ENCODE data around the gene CES1. TPM values are rescaled to one million over a fixed set of nuclear protein-coding genes. Genes with fewer than 3 reads are reported as not detected.

CES1 gene
- total and polyA plus RNA-seq, 4 donors = 61.8 to 598 (median 166) TPM

GRCh38 chr16:55812951-55813350 is 19.9 kb downstream of the CES1 start:
- Histone ChIP-seq H3K4me3 (no peak overlapping the region), H3K36me3 (ENCODE audit: control insufficient read depth in 4 of 4, insufficient read depth in 4 of 4, low read length in 4 of 4) (peaks cover 0 to 43% (median 10%) of the 10 kb centered on the region in 4 donors), H3K27ac (ENCODE audit: low read depth in 1 of 2, low read length in 1 of 2) (no peak overlapping the region), H3K4me1 (ENCODE audit: control insufficient read depth in 5 of 5, insufficient read depth in 5 of 5, low read length in 5 of 5) (no peaks in the 10 kb centered on the region), H3K9me3 (ENCODE audit: control insufficient read depth in 4 of 4, insufficient read depth in 3 of 4, low read length in 3 of 4) (peaks cover 0 to 4% (median 0%) of the 10 kb centered on the region in 4 donors), H3K9ac (ENCODE audit: insufficient read depth in 1 of 2, low read length in 2 of 2) (no peak overlapping the region), H3K27me3 (ENCODE audit: control insufficient read depth in 3 of 3, insufficient read depth in 3 of 3, low read length in 2 of 3) (peaks cover 0 to 9% (median 3%) of the 10 kb centered on the region in 3 donors)
- no peak for TF ChIP-seq CTCF (IDR thresholded peaks at IDR 0.05; ENCODE audit: control extremely low read depth, extremely low read depth)
- no peak for ATAC-seq (ENCODE audit: insufficient read depth, low FRiP score)
- no peak for DNase-seq
- whole genome bisulfite sequencing, 2 donors = 48 to 76% methylated on average over 2 of the region's 2 CpGs

- no peaks in the 10 kb centered on the region for H3K4me1 ChIP-seq (ENCODE audit: control insufficient read depth in 5 of 5, insufficient read depth in 5 of 5, low read length in 5 of 5)
- no peak overlapping the region for H3K9ac ChIP-seq (ENCODE audit: insufficient read depth in 1 of 2, low read length in 2 of 2)
- no peaks in the 10 kb centered on the region for H3K9me3 ChIP-seq (ENCODE audit: control insufficient read depth in 4 of 4, insufficient read depth in 3 of 4, low read length in 3 of 4)
- peaks cover 0 to 32% (median 6%) of the 10 kb centered on the region in 4 donors for H3K36me3 ChIP-seq (ENCODE audit: control insufficient read depth in 4 of 4, insufficient read depth in 4 of 4, low read length in 4 of 4)
- WGBS, 2 donors = 57 to 72% methylated on average over 4 of the region's 4 CpGs
- H3K4me3 ChIP-seq = no peak overlapping the region
- DNase-seq = no peak
- TF ChIP-seq CTCF (IDR thresholded peaks at IDR 0.05; ENCODE audit: control extremely low read depth, extremely low read depth) = no peak
- no peak overlapping the region for H3K27ac ChIP-seq (ENCODE audit: low read depth in 1 of 2, low read length in 1 of 2)
- peaks cover 0 to 9% (median 0%) of the 10 kb centered on the region in 3 donors for H3K27me3 ChIP-seq (ENCODE audit: control insufficient read depth in 3 of 3, insufficient read depth in 3 of 3, low read length in 2 of 3)
- ATAC-seq (ENCODE audit: insufficient read depth, low FRiP score) = no peak
Measured at GRCh38 chr16:55811811-55812210, 21.1 kb downstream of the CES1 start.

GRCh38 chr16:55810451-55810961 is 22.4 kb downstream of the CES1 start:
- no peak for TF ChIP-seq CTCF (IDR thresholded peaks at IDR 0.05; ENCODE audit: control extremely low read depth, extremely low read depth)
- ATAC-seq (ENCODE audit: insufficient read depth, low FRiP score) (no peak), DNase-seq (no peak)
- Histone ChIP-seq H3K27ac (ENCODE audit: low read depth in 1 of 2, low read length in 1 of 2) (no peak overlapping the region), H3K36me3 (ENCODE audit: control insufficient read depth in 4 of 4, insufficient read depth in 4 of 4, low read length in 4 of 4) (peaks cover 0 to 25% (median 6%) of the 10 kb centered on the region in 4 donors), H3K9me3 (ENCODE audit: control insufficient read depth in 4 of 4, insufficient read depth in 3 of 4, low read length in 3 of 4) (no peaks in the 10 kb centered on the region), H3K9ac (ENCODE audit: insufficient read depth in 1 of 2, low read length in 2 of 2) (no peak overlapping the region), H3K4me3 (no peak overlapping the region), H3K27me3 (ENCODE audit: control insufficient read depth in 3 of 3, insufficient read depth in 3 of 3, low read length in 2 of 3) (peaks cover 0 to 7% (median 0%) of the 10 kb centered on the region in 3 donors), H3K4me1 (ENCODE audit: control insufficient read depth in 5 of 5, insufficient read depth in 5 of 5, low read length in 5 of 5) (no peaks in the 10 kb centered on the region)
- 76 to 84% methylated on average over 8 of the region's 8 CpGs for WGBS, 2 donors

GRCh38 chr16:55809851-55810250 is 23.0 kb downstream of the CES1 start:
- Histone ChIP-seq H3K9me3 (ENCODE audit: control insufficient read depth in 4 of 4, insufficient read depth in 3 of 4, low read length in 3 of 4) (no peaks in the 10 kb centered on the region), H3K4me3 (no peak overlapping the region), H3K36me3 (ENCODE audit: control insufficient read depth in 4 of 4, insufficient read depth in 4 of 4, low read length in 4 of 4) (peaks cover 0 to 21% (median 5%) of the 10 kb centered on the region in 4 donors), H3K27ac (ENCODE audit: low read depth in 1 of 2, low read length in 1 of 2) (no peak overlapping the region), H3K27me3 (ENCODE audit: control insufficient read depth in 3 of 3, insufficient read depth in 3 of 3, low read length in 2 of 3) (peaks cover 0 to 4% (median 0%) of the 10 kb centered on the region in 3 donors), H3K9ac (ENCODE audit: insufficient read depth in 1 of 2, low read length in 2 of 2) (no peak overlapping the region), H3K4me1 (ENCODE audit: control insufficient read depth in 5 of 5, insufficient read depth in 5 of 5, low read length in 5 of 5) (no peaks in the 10 kb centered on the region)
- no peak for TF ChIP-seq CTCF (IDR thresholded peaks at IDR 0.05; ENCODE audit: control extremely low read depth, extremely low read depth)
- WGBS, 2 donors = 75 to 83% methylated on average over 4 of the region's 4 CpGs
- no peak for DNase-seq
- no peak for ATAC-seq (ENCODE audit: insufficient read depth, low FRiP score)

Data from lung (tissue), 12 donors.